22Rv1 (cell line): ENCODE data around the gene CFD.

ENCODE experiments used
- ZFX ChIP-seq: fragments of 450-650 bp; IDR thresholded peaks from 2 replicates; pipeline ENCODE4 v1.6.1; 2017; ENCODE audit warnings: antibody characterized with exemption, borderline replicate concordance
- TF ChIP-seq, protein P1 (sequence below): fragments of 450-650 bp; IDR thresholded peaks from 2 replicates; pipeline ENCODE4 v1.5.1; 2017; ENCODE audit warnings: mild to moderate bottlenecking

- TF ChIP-seq, protein P1, sequence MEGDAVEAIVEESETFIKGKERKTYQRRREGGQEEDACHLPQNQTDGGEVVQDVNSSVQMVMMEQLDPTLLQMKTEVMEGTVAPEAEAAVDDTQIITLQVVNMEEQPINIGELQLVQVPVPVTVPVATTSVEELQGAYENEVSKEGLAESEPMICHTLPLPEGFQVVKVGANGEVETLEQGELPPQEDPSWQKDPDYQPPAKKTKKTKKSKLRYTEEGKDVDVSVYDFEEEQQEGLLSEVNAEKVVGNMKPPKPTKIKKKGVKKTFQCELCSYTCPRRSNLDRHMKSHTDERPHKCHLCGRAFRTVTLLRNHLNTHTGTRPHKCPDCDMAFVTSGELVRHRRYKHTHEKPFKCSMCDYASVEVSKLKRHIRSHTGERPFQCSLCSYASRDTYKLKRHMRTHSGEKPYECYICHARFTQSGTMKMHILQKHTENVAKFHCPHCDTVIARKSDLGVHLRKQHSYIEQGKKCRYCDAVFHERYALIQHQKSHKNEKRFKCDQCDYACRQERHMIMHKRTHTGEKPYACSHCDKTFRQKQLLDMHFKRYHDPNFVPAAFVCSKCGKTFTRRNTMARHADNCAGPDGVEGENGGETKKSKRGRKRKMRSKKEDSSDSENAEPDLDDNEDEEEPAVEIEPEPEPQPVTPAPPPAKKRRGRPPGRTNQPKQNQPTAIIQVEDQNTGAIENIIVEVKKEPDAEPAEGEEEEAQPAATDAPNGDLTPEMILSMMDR: no peak
- TF ChIP-seq ZFX: no peak
Measured at GRCh38 chr19:901216-902092, 42.0 kb downstream of the CFD start.
